AG04449 (cell line): ENCODE data around the gene PLAAT1.

Experiments
- CTCF ChIA-PET: fragments of 350-600 bp; formaldehyde crosslinking; extraction: SDS; loops from one replicate; lab custom pipeline; 2021; ENCODE audit warnings: antibody characterized with exemption; lab: Yijun Ruan, JAX
- POLR2A ChIA-PET: fragments of 400-600, 350-600 bp; formaldehyde crosslinking; extraction: SDS; loops from one replicate; lab custom pipeline; 2020; ENCODE audit warnings: antibody characterized with exemption, inconsistent platforms; lab: Yijun Ruan, JAX
- DNase-seq: peaks from one replicate; pipeline ENCODE4 v3.0.0-alpha.2; 2010; ENCODE audit warnings: low read depth, low spot score
- H3K4me3 ChIP-seq: 2 replicates; pipeline ENCODE4 v1.5.1; 2011; ENCODE audit warnings: low read depth, mild to moderate bottlenecking, control low read depth, low read length
- CTCF ChIP-seq: IDR thresholded peaks from one replicate; pipeline ENCODE4 v1.5.1; 2011; ENCODE audit warnings: mild to moderate bottlenecking, moderate library complexity, low read length, control low read depth, inconsistent platforms; ENCODE audit not compliant: insufficient read depth; ENCODE audit errors: missing control alignments

PLAAT1 gene

GRCh38 chr3:193262707-193263106, 21.7 kb downstream of the PLAAT1 start:
- ChIA-PET CTCF (no interaction called here), POLR2A (no interaction called here)
- DNase-seq: no peak
- H3K4me3 ChIP-seq: no peak overlapping the region
- TF ChIP-seq CTCF: no peak

GRCh38 chr3:193269343-193270028, 28.5 kb downstream of the PLAAT1 start:
- POLR2A ChIA-PET: no interaction called here
- CTCF ChIA-PET: no interaction called here
- no peak for DNase-seq
- no peak overlapping the region for H3K4me3 ChIP-seq
- TF ChIP-seq CTCF: no peak

- CTCF ChIA-PET: no interaction called here
- H3K4me3 ChIP-seq: no peak overlapping the region
- POLR2A ChIA-PET: no interaction called here
- no peak for TF ChIP-seq CTCF
- DNase-seq: no peak
Observed at GRCh38 chr3:193270451-193270850, 29.4 kb downstream of the PLAAT1 start.

GRCh38 chr3:193271101-193271840, 30.2 kb downstream of the PLAAT1 start:
- DNase-seq: no peak
- H3K4me3 ChIP-seq: no peak overlapping the region
- ChIA-PET POLR2A (no interaction called here), CTCF (no interaction called here)
- TF ChIP-seq CTCF: no peak

GRCh38 chr3:193292386-193292785, 51.4 kb downstream of the PLAAT1 start:
- POLR2A ChIA-PET: no interaction called here
- CTCF ChIA-PET: no interaction called here

More at GRCh38 chr3:193292386-193292785, 51.4 kb downstream of the PLAAT1 start:
- DNase-seq: no peak
- no peak overlapping the region for H3K4me3 ChIP-seq
- TF ChIP-seq CTCF: no peak
